Measurements from ENCODE around the gene PLPP1.

PLPP1 gene

GRCh38 chr5:55497712-55498111, 37.1 kb downstream of the PLPP1 start:
- Histone ChIP-seq H3K4me2 (ENCODE audit: low read length) (no peak overlapping the region), H3K9ac (ENCODE audit: low read depth, low read length) (no peak overlapping the region), H3K9me3 (replicated peaks; ENCODE audit: low read length) (no peaks in the 10 kb centered on the region), H3K4me3 (ENCODE audit: low read length) (no peak overlapping the region), H3K27me3 (ENCODE audit: control insufficient read depth, insufficient read depth, low read length) (no peaks in the 10 kb centered on the region), H3K36me3 (ENCODE audit: insufficient read depth, low read length) (no peaks in the 10 kb centered on the region), H3K4me1 (ENCODE audit: control insufficient read depth, insufficient read depth, low read length) (no peaks in the 10 kb centered on the region)

- Histone ChIP-seq H3K27me3 (ENCODE audit: control insufficient read depth, insufficient read depth, low read length) (no peaks in the 10 kb centered on the region), H3K4me1 (ENCODE audit: control insufficient read depth, insufficient read depth, low read length) (no peaks in the 10 kb centered on the region), H3K4me3 (ENCODE audit: low read length) (no peak overlapping the region), H3K4me2 (ENCODE audit: low read length) (no peak overlapping the region), H3K9me3 (replicated peaks; ENCODE audit: low read length) (no peaks in the 10 kb centered on the region), H3K9ac (ENCODE audit: low read depth, low read length) (no peak overlapping the region), H3K36me3 (ENCODE audit: insufficient read depth, low read length) (no peaks in the 10 kb centered on the region)
Measured at GRCh38 chr5:55495216-55495615, 39.5 kb downstream of the PLPP1 start.

GRCh38 chr5:55492449-55492848, 42.3 kb downstream of the PLPP1 start:
- H3K4me3 ChIP-seq (ENCODE audit: low read length), result no peak overlapping the region
- no peaks in the 10 kb centered on the region for H3K36me3 ChIP-seq (ENCODE audit: insufficient read depth, low read length)
- H3K9me3 ChIP-seq (replicated peaks; ENCODE audit: low read length), result no peaks in the 10 kb centered on the region
- H3K4me2 ChIP-seq (ENCODE audit: low read length), result no peak overlapping the region
- no peaks in the 10 kb centered on the region for H3K27me3 ChIP-seq (ENCODE audit: control insufficient read depth, insufficient read depth, low read length)
- H3K4me1 ChIP-seq (ENCODE audit: control insufficient read depth, insufficient read depth, low read length), result no peaks in the 10 kb centered on the region
- no peak overlapping the region for H3K9ac ChIP-seq (ENCODE audit: low read depth, low read length)

- H3K27me3 ChIP-seq (ENCODE audit: control insufficient read depth, insufficient read depth, low read length), result no peaks in the 10 kb centered on the region
- H3K4me3 ChIP-seq (ENCODE audit: low read length), result no peak overlapping the region
- no peaks in the 10 kb centered on the region for H3K36me3 ChIP-seq (ENCODE audit: insufficient read depth, low read length)
- H3K4me2 ChIP-seq (ENCODE audit: low read length), result no peak overlapping the region
- no peak overlapping the region for H3K9ac ChIP-seq (ENCODE audit: low read depth, low read length)
- H3K4me1 ChIP-seq (ENCODE audit: control insufficient read depth, insufficient read depth, low read length), result peaks cover 16% of the 10 kb centered on the region
- no peaks in the 10 kb centered on the region for H3K9me3 ChIP-seq (replicated peaks; ENCODE audit: low read length)
Measured at GRCh38 chr5:55485073-55485472, 49.7 kb downstream of the PLPP1 start.

GRCh38 chr5:55484531-55484930, 50.2 kb downstream of the PLPP1 start:
- Histone ChIP-seq H3K4me1 (ENCODE audit: control insufficient read depth, insufficient read depth, low read length) (peaks cover 16% of the 10 kb centered on the region), H3K9ac (ENCODE audit: low read depth, low read length) (no peak overlapping the region), H3K36me3 (ENCODE audit: insufficient read depth, low read length) (no peaks in the 10 kb centered on the region), H3K4me2 (ENCODE audit: low read length) (no peak overlapping the region), H3K9me3 (replicated peaks; ENCODE audit: low read length) (no peaks in the 10 kb centered on the region), H3K27me3 (ENCODE audit: control insufficient read depth, insufficient read depth, low read length) (no peaks in the 10 kb centered on the region), H3K4me3 (ENCODE audit: low read length) (no peak overlapping the region)

- Histone ChIP-seq H3K9ac (ENCODE audit: low read depth, low read length) (no peak overlapping the region), H3K27me3 (ENCODE audit: control insufficient read depth, insufficient read depth, low read length) (no peaks in the 10 kb centered on the region), H3K4me2 (ENCODE audit: low read length) (no peak overlapping the region), H3K9me3 (replicated peaks; ENCODE audit: low read length) (no peaks in the 10 kb centered on the region), H3K4me1 (ENCODE audit: control insufficient read depth, insufficient read depth, low read length) (peaks cover 16% of the 10 kb centered on the region), H3K36me3 (ENCODE audit: insufficient read depth, low read length) (no peaks in the 10 kb centered on the region), H3K4me3 (ENCODE audit: low read length) (no peak overlapping the region)
Measured at GRCh38 chr5:55483885-55484284, 50.9 kb downstream of the PLPP1 start.

GRCh38 chr5:55481293-55481855, 53.4 kb downstream of the PLPP1 start:
- H3K4me3 ChIP-seq (ENCODE audit: low read length), result no peak overlapping the region
- no peaks in the 10 kb centered on the region for H3K27me3 ChIP-seq (ENCODE audit: control insufficient read depth, insufficient read depth, low read length)
- no peaks in the 10 kb centered on the region for H3K36me3 ChIP-seq (ENCODE audit: insufficient read depth, low read length)
- H3K4me2 ChIP-seq (ENCODE audit: low read length), result peak overlapping the region; percentile 44
- peaks cover 16% of the 10 kb centered on the region for H3K4me1 ChIP-seq (ENCODE audit: control insufficient read depth, insufficient read depth, low read length)
- H3K9me3 ChIP-seq (replicated peaks; ENCODE audit: low read length), result no peaks in the 10 kb centered on the region
- peak overlapping the region; percentile 3 for H3K9ac ChIP-seq (ENCODE audit: low read depth, low read length)

GRCh38 chr5:55480781-55481180, 54.0 kb downstream of the PLPP1 start:
- Histone ChIP-seq H3K4me1 (ENCODE audit: control insufficient read depth, insufficient read depth, low read length) (peaks cover 16% of the 10 kb centered on the region), H3K36me3 (ENCODE audit: insufficient read depth, low read length) (no peaks in the 10 kb centered on the region), H3K9ac (ENCODE audit: low read depth, low read length) (no peak overlapping the region), H3K4me2 (ENCODE audit: low read length) (peak overlapping the region; percentile 44), H3K4me3 (ENCODE audit: low read length) (no peak overlapping the region), H3K9me3 (replicated peaks; ENCODE audit: low read length) (no peaks in the 10 kb centered on the region), H3K27me3 (ENCODE audit: control insufficient read depth, insufficient read depth, low read length) (no peaks in the 10 kb centered on the region)

GRCh38 chr5:55472642-55473041, 62.1 kb downstream of the PLPP1 start:
- H3K4me3 ChIP-seq (ENCODE audit: low read length), result no peak overlapping the region
- no peaks in the 10 kb centered on the region for H3K9me3 ChIP-seq (replicated peaks; ENCODE audit: low read length)
- H3K36me3 ChIP-seq (ENCODE audit: insufficient read depth, low read length), result no peaks in the 10 kb centered on the region
- no peak overlapping the region for H3K4me2 ChIP-seq (ENCODE audit: low read length)
- no peak overlapping the region for H3K9ac ChIP-seq (ENCODE audit: low read depth, low read length)
- no peaks in the 10 kb centered on the region for H3K27me3 ChIP-seq (ENCODE audit: control insufficient read depth, insufficient read depth, low read length)
- no peaks in the 10 kb centered on the region for H3K4me1 ChIP-seq (ENCODE audit: control insufficient read depth, insufficient read depth, low read length)

GRCh38 chr5:55471468-55471867, 63.3 kb downstream of the PLPP1 start:
- H3K4me3 ChIP-seq (ENCODE audit: low read length), result no peak overlapping the region
- no peaks in the 10 kb centered on the region for H3K9me3 ChIP-seq (replicated peaks; ENCODE audit: low read length)
- H3K4me1 ChIP-seq (ENCODE audit: control insufficient read depth, insufficient read depth, low read length), result no peaks in the 10 kb centered on the region
- no peak overlapping the region for H3K9ac ChIP-seq (ENCODE audit: low read depth, low read length)
- H3K4me2 ChIP-seq (ENCODE audit: low read length), result no peak overlapping the region
- H3K27me3 ChIP-seq (ENCODE audit: control insufficient read depth, insufficient read depth, low read length), result no peaks in the 10 kb centered on the region
- H3K36me3 ChIP-seq (ENCODE audit: insufficient read depth, low read length), result no peaks in the 10 kb centered on the region

- Histone ChIP-seq H3K4me1 (ENCODE audit: control insufficient read depth, insufficient read depth, low read length) (no peaks in the 10 kb centered on the region), H3K9me3 (replicated peaks; ENCODE audit: low read length) (no peaks in the 10 kb centered on the region), H3K4me3 (ENCODE audit: low read length) (no peak overlapping the region), H3K9ac (ENCODE audit: low read depth, low read length) (no peak overlapping the region), H3K36me3 (ENCODE audit: insufficient read depth, low read length) (no peaks in the 10 kb centered on the region), H3K27me3 (ENCODE audit: control insufficient read depth, insufficient read depth, low read length) (no peaks in the 10 kb centered on the region), H3K4me2 (ENCODE audit: low read length) (no peak overlapping the region)
Measured at GRCh38 chr5:55470282-55470681, 64.5 kb downstream of the PLPP1 start.

- Histone ChIP-seq H3K9me3 (replicated peaks; ENCODE audit: low read length) (no peaks in the 10 kb centered on the region), H3K9ac (ENCODE audit: low read depth, low read length) (no peak overlapping the region), H3K4me2 (ENCODE audit: low read length) (no peak overlapping the region), H3K27me3 (ENCODE audit: control insufficient read depth, insufficient read depth, low read length) (no peaks in the 10 kb centered on the region), H3K4me3 (ENCODE audit: low read length) (no peak overlapping the region), H3K4me1 (ENCODE audit: control insufficient read depth, insufficient read depth, low read length) (no peaks in the 10 kb centered on the region), H3K36me3 (ENCODE audit: insufficient read depth, low read length) (no peaks in the 10 kb centered on the region)
Measured at GRCh38 chr5:55469839-55470238, 64.9 kb downstream of the PLPP1 start.
